NCI-H82 treated with DMSO at 0.1 percent for 48 hours (cell line): ENCODE measurements around the gene CCR3.

Source experiments
- DNase-seq: peaks from one replicate; lab custom pipeline; 2025; ENCODE audit not compliant: unreplicated experiment; lab: John Stamatoyannopoulos, UW

The CCR3 gene

DNA sequence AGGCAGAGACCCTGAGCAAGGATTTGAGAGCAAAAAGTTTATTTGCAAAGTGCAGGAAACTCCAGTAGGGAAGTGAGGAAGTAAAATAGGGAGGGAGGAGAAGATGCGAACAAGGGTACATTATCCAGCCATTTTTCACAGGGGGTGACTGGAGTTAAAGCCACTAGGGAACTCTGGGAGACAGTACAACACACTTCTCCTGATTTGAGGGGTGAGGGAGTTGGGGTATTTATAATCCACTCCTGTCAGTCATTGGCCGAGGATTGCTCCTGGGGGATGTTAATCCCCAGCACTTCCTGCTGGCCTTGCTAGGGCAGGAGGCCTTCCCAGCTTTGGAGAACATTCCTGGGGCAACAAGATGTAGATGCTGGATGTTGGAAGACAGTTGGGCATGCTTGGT lies 28.2 kb downstream of the CCR3 start:
- DNase-seq = no peak

DNA sequence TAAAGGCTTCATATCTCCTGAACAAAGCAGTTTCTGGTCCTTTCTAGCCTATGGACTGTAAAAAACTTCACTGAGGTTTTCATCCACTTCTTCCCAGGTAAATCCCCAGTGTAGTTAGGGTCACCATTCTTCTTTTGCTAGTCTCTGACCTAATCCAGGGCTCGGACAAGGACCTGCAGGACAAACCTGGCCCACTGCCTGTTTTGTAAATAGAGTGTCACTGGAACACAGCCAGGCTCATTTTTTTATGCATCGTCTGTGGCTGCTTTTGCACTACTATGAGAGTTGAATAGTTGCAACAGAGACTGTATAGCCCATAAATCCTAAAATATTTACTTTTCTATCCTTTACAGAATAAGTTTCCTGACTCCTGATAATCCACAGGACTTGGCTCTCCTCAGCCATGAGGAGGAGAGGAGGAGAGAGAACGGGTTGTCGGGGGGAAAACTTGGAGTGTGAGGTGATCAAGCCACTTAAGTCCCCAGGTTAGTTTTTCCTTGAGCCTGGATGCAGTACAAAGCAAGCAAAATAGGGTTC lies 29.0 kb downstream of the CCR3 start:
- DNase-seq = no peak

DNA sequence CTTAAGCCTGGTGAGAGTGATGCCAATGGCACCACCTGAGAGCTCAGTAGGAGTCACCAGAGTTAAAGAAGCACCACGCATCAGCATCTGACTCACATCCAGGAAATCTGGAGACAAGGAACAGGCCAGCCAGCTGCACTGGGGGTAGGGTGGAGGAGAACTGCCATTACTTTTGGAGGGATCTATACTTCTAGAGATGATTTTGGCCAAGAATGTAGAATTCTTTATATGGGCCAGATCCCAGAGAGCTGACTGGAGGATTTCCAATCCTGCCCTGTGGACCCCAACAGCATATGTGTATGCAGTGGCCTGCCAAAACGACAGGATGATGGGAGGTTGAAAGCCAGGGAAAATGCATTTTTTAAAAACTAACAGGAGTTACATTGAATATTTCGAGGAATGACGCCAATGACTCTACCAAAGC lies 29.8 kb downstream of the CCR3 start:
- DNase-seq = no peak

DNA sequence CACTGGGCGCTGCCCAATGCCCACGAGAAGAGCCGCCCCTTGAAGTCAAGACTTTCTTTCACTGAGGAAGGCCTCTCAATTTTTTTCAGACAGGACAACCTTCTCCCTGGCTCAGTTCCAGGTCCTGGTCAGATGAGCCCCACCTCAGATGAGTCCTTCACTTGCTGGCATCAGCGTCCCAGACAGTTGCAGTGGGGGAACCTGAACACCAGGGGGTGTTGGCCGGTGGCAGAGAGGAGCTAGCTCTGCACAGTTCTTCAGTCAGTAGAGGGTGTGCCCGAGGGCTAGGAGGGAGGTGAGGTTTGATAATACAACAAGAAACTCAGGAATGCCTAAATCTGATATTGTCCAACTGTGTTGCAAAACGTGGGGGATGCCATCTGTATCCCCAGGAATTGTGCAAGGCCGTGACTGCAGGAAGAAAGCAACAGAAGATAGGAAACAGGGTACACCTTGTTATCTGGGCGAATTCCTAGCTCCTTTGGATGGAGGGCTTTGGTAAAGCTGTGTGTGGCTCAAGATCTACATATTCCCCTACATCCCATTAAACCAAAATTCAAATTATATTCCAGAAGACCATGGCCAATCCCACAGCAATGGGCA lies 34.3 kb downstream of the CCR3 start:
- no peak for DNase-seq

- no peak for DNase-seq
Measured at GRCh38 chr3:46277476-46277875, 35.2 kb downstream of the CCR3 start.

- no peak for DNase-seq
Measured at GRCh38 chr3:46278816-46279672, 36.8 kb downstream of the CCR3 start.

- no peak for DNase-seq
Measured at GRCh38 chr3:46280105-46280797, 38.0 kb downstream of the CCR3 start.

GRCh38 chr3:46281551-46281950 lies 39.3 kb downstream of the CCR3 start:
- DNase-seq = no peak

DNA sequence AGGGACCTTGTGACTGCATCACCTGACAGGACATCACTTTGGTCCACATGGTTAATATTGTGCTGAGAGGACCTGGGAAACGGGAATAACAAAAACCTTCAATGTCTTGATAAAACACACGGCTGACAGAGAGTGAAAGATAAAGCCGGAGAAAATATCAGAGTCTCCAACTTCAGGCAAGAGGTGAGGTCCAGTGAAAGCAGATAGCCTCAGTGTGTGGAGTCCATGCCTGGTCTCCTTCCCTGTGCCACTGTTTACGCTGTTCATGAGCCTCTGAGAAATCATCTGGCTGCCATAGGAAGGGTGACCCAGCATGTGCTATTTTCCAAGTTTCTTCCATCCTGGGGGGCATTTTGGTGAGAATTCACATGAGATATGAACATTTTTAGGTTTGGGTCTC lies 39.8 kb downstream of the CCR3 start:
- DNase-seq = no peak

- no peak for DNase-seq
Measured at GRCh38 chr3:46282696-46283095, 40.4 kb downstream of the CCR3 start.

GRCh38 chr3:46283881-46284450 lies 41.7 kb downstream of the CCR3 start:
- no peak for DNase-seq

GRCh38 chr3:46284981-46285683 lies 42.9 kb downstream of the CCR3 start:
- DNase-seq = no peak

- no peak for DNase-seq
Measured at GRCh38 chr3:46285931-46286619, 43.8 kb downstream of the CCR3 start.

GRCh38 chr3:46286947-46287565 lies 44.8 kb downstream of the CCR3 start:
- no peak for DNase-seq

- DNase-seq = no peak
Measured at GRCh38 chr3:46289551-46289950, 47.3 kb downstream of the CCR3 start.

GRCh38 chr3:46289966-46290365 lies 47.7 kb downstream of the CCR3 start:
- no peak for DNase-seq

- DNase-seq = no peak
Measured at GRCh38 chr3:46291046-46291445, 48.8 kb downstream of the CCR3 start.

DNA sequence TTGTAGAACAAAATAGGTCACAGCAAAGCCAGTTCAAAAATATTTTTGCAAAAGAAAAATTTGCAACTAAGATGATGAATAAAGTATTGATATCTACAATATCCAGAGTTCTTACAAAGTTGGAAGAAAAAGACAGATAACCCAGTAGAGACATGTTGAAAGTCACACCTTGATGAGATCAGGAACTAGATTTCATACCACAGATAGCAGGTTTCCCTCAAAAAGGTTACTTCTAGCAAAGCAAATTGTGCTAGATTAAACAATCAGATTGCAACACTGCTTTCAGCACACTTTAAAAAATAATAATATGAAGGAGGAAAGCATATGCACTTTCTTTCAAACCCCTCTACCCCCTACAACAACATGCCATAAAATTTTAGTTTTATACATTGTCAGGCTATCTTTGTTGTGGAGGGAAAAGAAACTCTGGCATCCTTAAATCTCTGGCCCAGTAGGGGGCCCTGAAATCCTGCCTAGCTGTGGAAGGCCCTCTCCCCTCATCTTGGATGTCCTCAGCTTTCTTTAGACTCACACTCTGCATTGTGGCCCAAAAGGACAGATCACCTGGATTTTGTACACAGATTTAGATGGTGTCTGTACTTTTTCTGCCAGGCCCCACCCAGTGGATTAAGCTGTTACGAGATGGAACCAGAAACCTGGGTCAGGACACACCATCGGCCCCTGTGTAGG lies 50.9 kb downstream of the CCR3 start:
- no peak for DNase-seq
